GM21367 (cell line): ENCODE results near the gene KRTAP10-9.
"Not testable (repeated sequence)": the region's sequence is repeated elsewhere in the genome, so short reads cannot be mapped to it uniquely, and the experiment has no call there.

Experiments used
- ATAC-seq: cut with Tn5 transposase; IDR thresholded peaks from one replicate; pipeline ENCODE4 v1.9.1; 2021; ENCODE audit not compliant: unreplicated experiment

Gene KRTAP10-9

DNA sequence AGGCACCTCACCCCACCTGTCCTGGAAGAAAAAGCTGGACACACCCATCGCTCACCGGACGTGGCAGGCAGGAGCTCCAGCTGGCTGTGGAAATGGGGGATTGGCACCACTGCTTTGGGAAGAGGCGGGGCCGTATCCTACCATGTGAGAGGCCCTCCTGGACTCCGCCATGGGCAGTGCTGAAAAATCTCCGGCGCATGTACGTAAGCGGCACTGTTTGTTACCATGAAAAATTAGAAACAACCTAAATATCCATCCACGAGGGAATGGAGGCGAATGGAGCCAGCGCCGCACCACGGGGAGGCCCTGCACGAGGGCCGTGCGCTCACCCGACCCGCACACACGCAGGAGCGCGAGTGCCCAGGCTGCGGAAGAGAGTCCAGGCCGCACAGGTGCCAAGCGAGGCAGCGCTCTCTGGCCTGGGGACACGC lies 11.9 kb upstream of the KRTAP10-9 start:
- ATAC-seq: no peak

- ATAC-seq: no peak
Measured at GRCh38 chr21:44615466-44615865, 11.4 kb upstream of the KRTAP10-9 start.

- ATAC-seq: no peak
Measured at GRCh38 chr21:44615911-44616590, 10.8 kb upstream of the KRTAP10-9 start.

GRCh38 chr21:44616591-44616926 lies 10.3 kb upstream of the KRTAP10-9 start:
- ATAC-seq: no peak

DNA sequence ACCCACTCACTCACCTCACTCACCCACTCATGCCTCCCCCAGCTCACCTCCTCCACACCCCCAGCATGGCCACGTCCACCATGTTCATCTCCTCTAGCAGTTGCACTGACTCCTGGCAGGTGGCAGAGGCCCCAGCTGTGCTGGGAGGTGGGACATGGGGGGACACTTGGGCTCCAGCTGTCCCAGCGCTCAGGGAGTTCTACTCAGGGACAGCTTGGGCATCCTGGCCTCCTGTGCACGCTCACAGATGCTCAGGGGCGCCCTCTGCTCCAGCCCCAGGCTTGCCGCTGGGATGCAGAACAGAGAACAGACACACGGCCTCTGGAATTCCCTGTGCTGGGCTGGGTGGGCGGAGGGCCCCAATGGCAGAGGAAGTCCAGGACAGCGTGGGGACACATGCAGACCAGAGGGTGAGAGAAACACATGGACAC lies 9.8 kb upstream of the KRTAP10-9 start:
- no peak for ATAC-seq

GRCh38 chr21:44618504-44618903 lies 8.4 kb upstream of the KRTAP10-9 start:
- no peak for ATAC-seq

DNA sequence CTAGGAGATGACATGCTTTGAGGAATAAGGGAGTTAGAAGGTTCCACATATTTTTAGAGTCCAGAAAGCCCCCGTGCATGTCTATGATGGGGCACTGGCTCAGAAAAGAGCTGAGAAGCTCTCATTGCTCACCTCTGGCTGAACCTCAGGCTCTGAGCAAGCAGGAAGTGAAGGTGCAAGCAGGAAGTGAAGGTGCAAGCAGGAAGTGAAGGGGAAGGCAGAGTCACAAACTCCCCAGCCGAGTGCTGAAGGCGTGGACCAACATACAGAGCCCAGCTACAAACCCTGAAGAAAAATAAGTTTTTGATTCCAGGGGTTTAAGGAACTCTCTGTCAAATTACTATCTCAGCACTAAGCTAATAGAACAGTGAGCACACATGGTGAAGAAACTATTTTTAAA lies 8.0 kb upstream of the KRTAP10-9 start:
- no peak for ATAC-seq

DNA sequence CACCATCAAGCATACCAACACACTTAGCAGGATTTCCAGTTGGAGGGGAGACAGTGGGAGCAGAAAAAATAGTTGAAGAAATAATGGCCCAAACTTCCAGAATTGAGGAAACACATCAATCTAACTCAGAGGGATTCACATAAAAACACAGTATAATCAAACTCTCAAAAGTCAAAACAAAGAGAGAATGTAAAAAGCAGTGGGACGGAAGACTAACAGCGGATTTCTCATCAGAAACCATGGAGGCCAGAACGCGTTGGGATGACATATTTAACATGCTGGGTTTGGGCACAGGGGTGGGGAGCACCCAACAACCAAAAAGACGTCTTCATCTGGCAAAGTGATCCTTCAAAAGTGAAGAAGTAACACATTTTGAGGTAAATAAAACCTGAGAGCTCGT lies 7.0 kb upstream of the KRTAP10-9 start:
- no peak for ATAC-seq

- no peak for ATAC-seq
Measured at GRCh38 chr21:44623575-44623974, 3.3 kb upstream of the KRTAP10-9 start.

DNA sequence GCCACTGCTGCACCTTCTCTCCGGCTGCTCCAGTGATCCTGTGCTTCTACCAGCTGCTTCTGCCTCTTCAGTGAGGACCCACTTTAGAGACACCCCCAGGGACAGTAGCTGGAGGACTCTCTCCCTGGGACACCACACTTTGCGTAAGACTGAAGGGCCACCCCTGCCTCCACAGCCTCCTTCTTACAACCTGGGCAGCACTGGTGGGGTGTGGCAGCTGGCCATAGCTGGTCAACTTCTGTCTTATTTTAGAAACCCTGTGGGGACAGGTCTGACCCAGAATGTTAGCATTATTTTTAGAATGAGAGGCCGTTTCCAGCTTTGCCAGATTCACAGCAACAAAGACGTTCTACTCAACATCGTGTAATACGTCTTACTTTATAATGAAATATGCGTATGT lies 1.1 kb upstream of the KRTAP10-9 start:
- ATAC-seq: no peak

DNA sequence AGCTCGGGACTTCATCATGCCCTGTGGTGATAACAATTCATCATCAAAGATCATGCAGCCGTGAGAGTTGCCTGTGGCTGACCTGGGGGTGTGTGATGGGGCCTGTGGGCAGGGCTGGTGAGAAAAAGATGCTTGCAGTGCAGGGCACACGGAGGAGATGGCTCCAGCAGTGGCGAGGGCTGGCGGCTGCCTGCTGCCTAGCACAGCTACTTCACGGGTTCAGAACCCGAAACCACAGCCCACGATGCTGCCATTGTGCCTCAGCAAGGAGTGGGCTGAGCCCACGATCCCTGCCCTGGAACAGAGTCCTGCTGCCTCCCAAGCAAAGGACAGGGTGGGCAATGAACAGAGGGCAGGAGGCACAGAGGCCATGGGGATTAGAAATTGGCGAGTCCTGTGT lies 631 bp upstream of the KRTAP10-9 start:
- no peak for ATAC-seq

DNA sequence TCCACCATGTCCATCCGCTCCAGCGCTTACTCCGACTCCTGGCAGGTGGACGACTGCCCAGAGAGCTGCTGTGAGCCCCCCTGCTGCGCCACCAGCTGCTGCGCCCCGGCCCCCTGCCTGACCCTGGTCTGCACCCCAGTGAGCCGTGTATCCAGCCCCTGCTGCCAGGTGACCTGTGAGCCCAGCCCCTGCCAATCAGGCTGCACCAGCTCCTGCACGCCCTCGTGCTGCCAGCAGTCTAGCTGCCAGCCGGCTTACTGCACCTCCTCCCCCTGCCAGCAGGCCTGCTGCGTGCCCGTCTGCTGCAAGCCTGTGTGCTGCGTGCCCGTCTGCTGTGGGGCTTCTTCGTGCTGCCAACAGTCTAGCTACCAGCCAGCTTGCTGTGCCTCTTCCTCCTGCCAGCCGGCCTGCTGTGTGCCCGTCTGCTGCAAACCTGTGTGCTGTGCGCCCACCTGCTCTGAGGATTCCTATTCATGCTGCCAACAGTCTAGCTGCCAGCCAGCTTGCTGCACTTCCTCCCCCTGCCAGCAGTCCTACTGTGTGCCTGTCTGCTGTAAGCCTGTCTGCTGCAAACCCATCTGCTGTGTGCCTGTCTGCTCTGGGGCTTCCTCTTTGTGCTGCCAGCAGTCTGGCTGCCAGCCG lies 409 bp downstream of the KRTAP10-9 start:
- not testable (repeated sequence) for ATAC-seq

- not testable (repeated sequence) for ATAC-seq
Measured at GRCh38 chr21:44627831-44628233, 939 bp downstream of the KRTAP10-9 start.

DNA sequence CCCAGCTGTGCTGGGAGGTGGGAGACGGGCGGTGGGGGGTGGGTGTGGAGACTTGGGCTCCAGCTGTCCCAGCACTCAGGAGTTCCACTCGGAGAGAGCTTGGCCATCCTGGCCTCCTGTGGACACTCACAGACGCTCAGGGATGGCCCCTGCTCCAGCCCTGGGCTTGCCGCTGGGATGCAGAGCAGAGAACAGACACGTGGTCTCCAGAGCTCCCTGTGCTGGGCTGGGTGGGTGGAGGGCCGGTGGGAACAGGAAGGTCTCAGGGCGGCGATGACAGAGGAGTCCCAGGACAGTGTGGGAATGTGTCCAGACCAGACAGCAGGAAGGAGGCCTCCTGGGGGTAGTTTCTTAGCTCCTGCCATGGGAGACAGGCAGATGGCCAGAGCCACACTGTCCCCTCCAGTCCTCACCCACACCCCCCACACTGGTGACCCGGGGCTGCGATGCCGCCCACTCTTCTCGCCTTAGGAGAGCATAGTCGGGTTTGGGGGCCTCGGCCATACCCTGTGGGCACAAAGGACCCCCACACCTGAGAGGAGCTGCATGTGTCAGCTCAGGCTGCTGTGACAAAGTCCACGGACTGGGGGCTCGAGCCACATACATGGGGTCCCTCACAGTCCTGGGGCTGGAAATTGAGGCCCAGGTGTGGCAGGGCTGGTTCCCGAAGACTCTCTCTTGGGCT lies 2.0 kb downstream of the KRTAP10-9 start:
- no peak for ATAC-seq

DNA sequence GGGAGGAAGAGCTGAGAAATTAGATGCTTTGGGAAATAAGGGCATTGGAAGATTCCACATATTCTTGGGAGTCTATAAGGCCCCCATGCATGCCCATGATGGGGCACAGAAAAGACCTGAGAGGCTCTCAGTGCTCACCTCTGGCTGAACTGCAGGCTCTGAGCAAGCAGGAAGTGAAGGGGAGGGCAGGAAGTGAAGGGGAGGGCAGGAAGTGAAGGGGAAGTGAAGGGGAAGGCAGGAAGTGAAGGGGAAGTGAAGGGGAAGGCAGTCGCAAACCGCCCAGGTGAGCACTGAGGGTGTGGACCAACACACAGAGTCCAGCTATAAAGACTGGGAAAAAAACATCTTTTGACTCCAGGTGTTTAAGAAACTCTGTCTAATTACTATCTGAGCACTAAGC lies 3.5 kb downstream of the KRTAP10-9 start:
- ATAC-seq: no peak

GRCh38 chr21:44632067-44632466 lies 5.2 kb downstream of the KRTAP10-9 start:
- no peak for ATAC-seq

- no peak for ATAC-seq
Measured at GRCh38 chr21:44636209-44637017, 9.5 kb downstream of the KRTAP10-9 start.

DNA sequence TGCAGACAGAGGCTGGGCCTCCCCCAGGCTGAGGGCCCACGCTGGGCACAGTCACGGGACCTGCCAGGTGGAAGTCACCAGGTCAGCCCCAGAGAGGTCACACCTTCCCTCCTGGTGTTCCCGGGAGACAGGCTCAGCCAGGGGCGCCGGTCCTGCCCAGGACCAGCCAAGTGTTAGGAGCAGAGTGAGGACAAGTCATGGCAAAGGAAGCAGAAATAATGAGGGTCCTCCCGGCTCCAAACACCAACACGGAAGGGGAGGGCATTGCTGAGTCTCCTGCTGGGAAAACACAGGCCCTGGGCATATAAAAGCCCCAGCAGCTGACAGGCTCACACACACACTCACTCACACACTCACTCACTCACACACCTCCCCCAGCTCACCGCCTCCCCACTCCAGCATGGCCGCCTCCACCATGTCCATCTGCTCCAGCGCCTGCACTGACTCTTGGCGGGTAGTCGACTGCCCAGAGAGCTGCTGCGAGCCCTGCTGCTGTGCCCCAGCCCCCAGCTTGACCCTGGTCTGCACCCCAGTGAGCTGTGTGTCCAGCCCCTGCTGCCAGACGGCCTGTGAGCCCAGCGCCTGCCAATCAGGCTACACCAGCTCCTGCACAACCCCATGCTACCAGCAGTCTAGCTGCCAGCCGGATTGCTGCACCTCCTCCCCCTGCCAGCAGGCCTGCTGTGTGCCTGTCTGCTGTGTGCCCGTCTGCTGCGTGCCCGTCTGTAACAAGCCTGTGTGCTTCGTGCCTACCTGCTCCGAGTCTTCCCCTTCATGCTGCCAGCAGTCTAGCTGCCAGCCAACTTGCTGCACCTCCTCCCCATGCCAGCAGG lies 10.3 kb downstream of the KRTAP10-9 start, which contains the start of gene KRTAP10-10:
Gene KRTAP10-10, plus strand, starts transcription at position 339 of the 833 bp plus-strand sequence. Its CDS starts 62 bp downstream, at position 401.
- no peak for ATAC-seq

DNA sequence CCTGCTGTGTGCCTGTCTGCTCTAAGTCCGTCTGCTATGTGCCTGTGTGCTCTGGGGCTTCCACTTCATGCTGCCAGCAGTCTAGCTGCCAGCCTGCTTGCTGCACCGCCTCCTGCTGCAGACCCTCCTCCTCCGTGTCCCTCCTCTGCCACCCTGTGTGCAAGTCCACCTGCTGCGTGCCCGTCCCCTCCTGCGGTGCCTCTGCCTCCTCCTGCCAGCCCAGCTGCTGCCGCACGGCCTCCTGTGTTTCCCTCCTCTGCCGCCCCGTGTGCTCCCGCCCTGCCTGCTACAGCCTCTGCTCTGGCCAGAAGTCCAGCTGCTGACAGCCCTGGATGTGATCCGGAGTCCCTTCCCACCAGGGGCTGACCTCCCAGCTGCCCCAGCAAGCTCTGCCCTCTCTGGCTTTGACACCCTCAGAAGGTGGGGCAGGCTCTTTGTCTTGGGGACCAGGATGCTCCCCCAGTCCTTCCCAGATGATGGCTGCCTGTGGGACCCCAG lies 11.0 kb downstream of the KRTAP10-9 start:
- not testable (repeated sequence) for ATAC-seq
